ENCODE results near the gene OTOA. TPM values are rescaled to one million over a fixed set of nuclear protein-coding genes. Genes with fewer than 3 reads are reported as not detected.

OTOA gene
- total and polyA plus RNA-seq, 2 of the 8 experiments (the other 6 are each of a cell fraction or from before 2014, with no cell fraction given) = 0.06 to 0.32 TPM

DNA sequence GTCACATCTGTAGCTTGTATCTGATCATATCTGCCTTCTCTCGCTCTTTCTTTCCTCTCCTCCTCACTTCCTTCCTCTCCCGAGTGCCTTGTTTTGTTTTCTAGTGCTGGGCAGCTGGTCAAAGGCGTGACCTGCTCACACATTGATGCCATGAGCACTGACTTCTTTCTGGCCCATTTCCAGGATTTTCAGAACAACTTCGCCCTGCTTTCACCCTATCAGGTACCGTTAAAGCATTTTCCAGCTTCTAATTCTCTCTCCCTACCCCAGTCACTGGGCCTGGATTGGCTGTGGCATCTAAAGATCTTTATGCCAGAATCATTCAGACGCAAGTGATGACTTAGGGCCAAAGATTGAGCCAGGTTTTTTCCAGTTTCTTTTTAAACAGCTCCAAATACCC, 55.5 kb downstream of the OTOA start (continued):
- TF ChIP-seq TEAD4 (IDR thresholded peaks at IDR 0.05; ENCODE audit: low read depth, low read length) = no peak
- TF ChIP-seq, protein P1, sequence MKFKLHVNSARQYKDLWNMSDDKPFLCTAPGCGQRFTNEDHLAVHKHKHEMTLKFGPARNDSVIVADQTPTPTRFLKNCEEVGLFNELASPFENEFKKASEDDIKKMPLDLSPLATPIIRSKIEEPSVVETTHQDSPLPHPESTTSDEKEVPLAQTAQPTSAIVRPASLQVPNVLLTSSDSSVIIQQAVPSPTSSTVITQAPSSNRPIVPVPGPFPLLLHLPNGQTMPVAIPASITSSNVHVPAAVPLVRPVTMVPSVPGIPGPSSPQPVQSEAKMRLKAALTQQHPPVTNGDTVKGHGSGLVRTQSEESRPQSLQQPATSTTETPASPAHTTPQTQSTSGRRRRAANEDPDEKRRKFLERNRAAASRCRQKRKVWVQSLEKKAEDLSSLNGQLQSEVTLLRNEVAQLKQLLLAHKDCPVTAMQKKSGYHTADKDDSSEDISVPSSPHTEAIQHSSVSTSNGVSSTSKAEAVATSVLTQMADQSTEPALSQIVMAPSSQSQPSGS (IDR thresholded peaks at IDR 0.05; ENCODE audit: low read length) = no peak
- TF ChIP-seq CBX8 (IDR thresholded peaks at IDR 0.05; ENCODE audit: borderline replicate concordance, low read depth, low read length) = no peak
- no peak for TF ChIP-seq CTBP2 (IDR thresholded peaks at IDR 0.05; ENCODE audit: borderline replicate concordance, insufficient read depth, insufficient read length, low read length)
- TF ChIP-seq NANOG (IDR thresholded peaks at IDR 0.05; ENCODE audit: insufficient read depth, low read depth, low read length, poor library complexity, severe bottlenecking) = no peak

Data from H1 (cell line).